ENCODE measurements around the gene KRTAP12-2.
A peak's percentile ranks its signal among the peaks of the same experiment; 100 is the strongest.

The KRTAP12-2 gene

GRCh38 chr21:44711327-44712202 is 44.8 kb upstream of the KRTAP12-2 start, which contains the start of gene TSPEAR:
Gene TSPEAR, minus strand, starts transcription at chr21:44711572. Its CDS starts 58 bp downstream, at chr21:44711514.
- ChIA-PET POLR2A (ENCODE audit: low non-redundant PET) (interaction anchor here (0.6 kb wide), 1 partner anchor 299 kb away, joined by 4 read pairs; no protein-coding TSS in a partner anchor), CTCF (interaction anchor here (0.7 kb wide), 1 partner anchor 53 kb away, joined by 3 read pairs; no protein-coding TSS in a partner anchor)
- no peak within 1 kb of the TSS for H3K27ac ChIP-seq
- no peak for DNase-seq (ENCODE audit: low spot score)
- no peak for TF ChIP-seq CTCF (conservative IDR thresholded peaks at IDR 0.05; ENCODE audit: low read depth)

- no peak for DNase-seq (ENCODE audit: low spot score)
- H3K27ac ChIP-seq: no peak overlapping the region
- TF ChIP-seq CTCF (conservative IDR thresholded peaks at IDR 0.05; ENCODE audit: low read depth): no peak
- ChIA-PET CTCF (interaction anchor here (0.7 kb wide), 1 partner anchor 53 kb away, joined by 3 read pairs; no protein-coding TSS in a partner anchor), POLR2A (ENCODE audit: low non-redundant PET) (interaction anchor here (0.6 kb wide), 1 partner anchor 298 kb away, joined by 4 read pairs; no protein-coding TSS in a partner anchor)
Measured at GRCh38 chr21:44710756-44711326, 44.1 kb upstream of the KRTAP12-2 start.

GRCh38 chr21:44710294-44710665 is 43.6 kb upstream of the KRTAP12-2 start:
- H3K27ac ChIP-seq: no peak overlapping the region
- ChIA-PET POLR2A (ENCODE audit: low non-redundant PET) (no interaction called here), CTCF (no interaction called here)
- no peak for TF ChIP-seq CTCF (conservative IDR thresholded peaks at IDR 0.05; ENCODE audit: low read depth)
- DNase-seq (ENCODE audit: low spot score): no peak

- ChIA-PET CTCF (no interaction called here), POLR2A (ENCODE audit: low non-redundant PET) (no interaction called here)
- no peak for TF ChIP-seq CTCF (conservative IDR thresholded peaks at IDR 0.05; ENCODE audit: low read depth)
- DNase-seq (ENCODE audit: low spot score): peak; percentile 72
- H3K27ac ChIP-seq: no peak overlapping the region
Measured at GRCh38 chr21:44709426-44710293, 42.9 kb upstream of the KRTAP12-2 start.

- POLR2A ChIA-PET (ENCODE audit: low non-redundant PET): interaction anchor here (0.6 kb wide), 1 partner anchor 36 kb away, joined by 3 read pairs; no protein-coding TSS in a partner anchor
- H3K27ac ChIP-seq: no peak overlapping the region
- no peak for TF ChIP-seq CTCF (conservative IDR thresholded peaks at IDR 0.05; ENCODE audit: low read depth)
- no peak for DNase-seq (ENCODE audit: low spot score)
- CTCF ChIA-PET: no interaction called here
Measured at GRCh38 chr21:44708866-44709425, 42.2 kb upstream of the KRTAP12-2 start.
